AG04450 (cell line): Measurements from ENCODE around the gene LCAT. TPM values are rescaled to one million over a fixed set of nuclear protein-coding genes. Genes with fewer than 3 reads are reported as not detected.

Experiments
- CTCF ChIA-PET: fragments of 300-600, 350-600 bp; formaldehyde crosslinking; extraction: SDS; loops from one replicate; lab custom pipeline; 2022; ENCODE audit warnings: antibody characterized with exemption, inconsistent platforms; lab: Charles Lee
- POLR2A ChIA-PET: fragments of 350-600 bp; formaldehyde crosslinking; extraction: SDS; loops from one replicate; lab custom pipeline; 2021; ENCODE audit warnings: antibody characterized with exemption, inconsistent platforms; lab: Yijun Ruan, JAX
- DNase-seq: peaks from one replicate; pipeline ENCODE4 v3.0.0-alpha.2; 2011; ENCODE audit warnings: low read depth, low spot score
- H3K27ac ChIP-seq: one replicate; pipeline ENCODE4 v1.5.1; 2012; ENCODE audit warnings: low read depth, low read length, control low read depth
- H3K27me3 ChIP-seq: one replicate; pipeline ENCODE4 v1.6.0; 2012; ENCODE audit warnings: low read length; ENCODE audit not compliant: control insufficient read depth, insufficient read depth
- H3K4me3 ChIP-seq: 2 replicates; pipeline ENCODE4 v1.5.1; 2011; ENCODE audit warnings: mild to moderate bottlenecking, low read depth, low read length, control low read depth
- H3K9me3 ChIP-seq: 2 replicates; pipeline ENCODE4 v1.5.1; 2012; ENCODE audit warnings: low read length; ENCODE audit not compliant: control insufficient read depth, insufficient read depth
- CTCF ChIP-seq: IDR thresholded peaks from 2 replicates; pipeline ENCODE4 v1.5.1; 2011; ENCODE audit warnings: low read depth, low read length, control low read depth, inconsistent platforms
- polyA plus RNA-seq: library from polyadenylated mRNA; depleted of rRNA; stranded (reverse); fragments of >200 nt; gene quantifications from 2 replicates; pipeline ENCODE4 v1.2.3, GENCODE V29; 2011

LCAT gene
- polyA plus RNA-seq, 1 experiment: 5.2 TPM

- POLR2A ChIA-PET: no interaction called here
- no peak for DNase-seq
- H3K27ac ChIP-seq: no peak overlapping the region
- H3K9me3 ChIP-seq: no peaks in the 10 kb centered on the region
- H3K27me3 ChIP-seq: no peaks in the 10 kb centered on the region
- H3K4me3 ChIP-seq: no peak overlapping the region
- CTCF ChIA-PET: no interaction called here
- no peak for TF ChIP-seq CTCF
Observed at GRCh38 chr16:67989322-67990017, 45.5 kb upstream of the LCAT start.

- TF ChIP-seq CTCF: no peak
- Histone ChIP-seq H3K4me3 (no peak overlapping the region), H3K27ac (no peak overlapping the region), H3K9me3 (no peaks in the 10 kb centered on the region), H3K27me3 (no peaks in the 10 kb centered on the region)
- CTCF ChIA-PET: interaction anchor here (0.9 kb wide), 1 partner anchor 52 kb away, joined by 3 read pairs; no protein-coding TSS in a partner anchor
- DNase-seq: no peak
- POLR2A ChIA-PET: no interaction called here
Observed at GRCh38 chr16:67988675-67989074, 44.8 kb upstream of the LCAT start.

GRCh38 chr16:67987460-67988160 lies 43.7 kb upstream of the LCAT start:
- no peak for DNase-seq
- no peak overlapping the region for H3K4me3 ChIP-seq
- CTCF ChIA-PET: interaction anchor here (1.2 kb wide), 1 partner anchor 53 kb away, joined by 4 read pairs; no protein-coding TSS in a partner anchor
- POLR2A ChIA-PET: no interaction called here
- no peak for TF ChIP-seq CTCF
- H3K9me3 ChIP-seq: no peaks in the 10 kb centered on the region
- no peaks in the 10 kb centered on the region for H3K27me3 ChIP-seq
- no peak overlapping the region for H3K27ac ChIP-seq

GRCh38 chr16:67986949-67987348 lies 43.0 kb upstream of the LCAT start:
- H3K27me3 ChIP-seq: no peaks in the 10 kb centered on the region
- H3K27ac ChIP-seq: no peak overlapping the region
- POLR2A ChIA-PET: no interaction called here
- no peak for TF ChIP-seq CTCF
- H3K9me3 ChIP-seq: no peaks in the 10 kb centered on the region; the same call in 1 of the 2 replicates
- DNase-seq: no peak
- H3K4me3 ChIP-seq: no peak overlapping the region
- CTCF ChIA-PET: interaction anchor here (1.2 kb wide), 1 partner anchor 54 kb away, joined by 4 read pairs; no protein-coding TSS in a partner anchor
